Measurements from ENCODE around the gene ATXN7L1.

- TF ChIP-seq POLR2A (IDR thresholded peaks at IDR 0.05; ENCODE audit: low read depth, low read length): no peak
- no peak for TF ChIP-seq POLR2AphosphoS5 (IDR thresholded peaks at IDR 0.05; ENCODE audit: low read depth, low read length)
- no peak for TF ChIP-seq TAF1 (IDR thresholded peaks at IDR 0.05; ENCODE audit: borderline replicate concordance, low read depth, low read length)
These were observed 239.4 kb downstream of the ATXN7L1 start for GRCh38 chr7:105636982-105637381.
